HG02973 (cell line): ENCODE data around the gene TENM3.

Source experiments
- ATAC-seq: cut with Tn5 transposase; IDR thresholded peaks from one replicate; pipeline ENCODE4 v1.9.1; 2021; ENCODE audit warnings: moderate library complexity; ENCODE audit not compliant: unreplicated experiment

TENM3 gene

GRCh38 chr4:182280436-182281111 lies 37.4 kb downstream of the TENM3 start:
- no peak for ATAC-seq

DNA sequence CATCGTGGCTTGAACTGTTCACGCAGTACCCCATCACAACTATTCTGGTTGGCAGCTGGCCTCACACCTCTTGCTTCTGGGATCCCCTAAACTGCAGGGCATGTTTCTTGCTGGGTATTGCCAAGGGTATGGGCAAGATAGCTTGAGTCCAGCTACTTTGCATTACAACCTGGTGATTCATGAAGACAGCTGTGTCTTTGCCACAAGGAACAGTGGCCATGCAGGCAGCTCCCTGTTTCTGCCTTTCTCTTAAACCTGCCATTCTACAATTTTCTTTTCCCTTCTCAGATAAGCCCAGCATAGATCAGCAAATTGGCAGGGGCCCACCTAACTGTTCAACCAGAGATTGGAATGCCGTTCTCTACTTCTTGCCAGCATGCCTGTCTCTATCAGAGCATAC lies 42.8 kb downstream of the TENM3 start:
- no peak for ATAC-seq

GRCh38 chr4:182286931-182287330 lies 43.7 kb downstream of the TENM3 start:
- no peak for ATAC-seq

- no peak for ATAC-seq
Observed at GRCh38 chr4:182288534-182288933, 45.3 kb downstream of the TENM3 start.

- ATAC-seq: no peak
Observed at GRCh38 chr4:182289809-182290208, 46.6 kb downstream of the TENM3 start.

DNA sequence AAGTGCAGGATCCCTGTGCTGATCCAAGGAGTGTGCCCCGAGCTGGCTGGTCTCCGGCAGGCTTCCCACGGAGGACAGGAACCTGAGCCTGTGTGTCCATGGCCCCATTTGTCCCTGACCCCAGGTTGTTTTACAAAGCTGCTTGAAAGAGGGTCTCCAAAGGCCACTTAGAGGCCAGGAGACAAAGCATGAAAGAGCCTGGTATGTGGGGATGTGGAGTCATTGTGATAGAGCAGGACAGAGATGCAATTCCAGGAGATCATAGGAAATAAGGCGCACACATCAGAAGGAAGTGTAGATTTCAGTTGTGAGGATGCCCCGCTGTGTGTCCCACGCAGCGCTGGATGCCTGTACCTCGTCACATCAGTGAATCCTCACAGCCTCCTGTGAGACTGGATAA lies 48.0 kb downstream of the TENM3 start:
- ATAC-seq: no peak

DNA sequence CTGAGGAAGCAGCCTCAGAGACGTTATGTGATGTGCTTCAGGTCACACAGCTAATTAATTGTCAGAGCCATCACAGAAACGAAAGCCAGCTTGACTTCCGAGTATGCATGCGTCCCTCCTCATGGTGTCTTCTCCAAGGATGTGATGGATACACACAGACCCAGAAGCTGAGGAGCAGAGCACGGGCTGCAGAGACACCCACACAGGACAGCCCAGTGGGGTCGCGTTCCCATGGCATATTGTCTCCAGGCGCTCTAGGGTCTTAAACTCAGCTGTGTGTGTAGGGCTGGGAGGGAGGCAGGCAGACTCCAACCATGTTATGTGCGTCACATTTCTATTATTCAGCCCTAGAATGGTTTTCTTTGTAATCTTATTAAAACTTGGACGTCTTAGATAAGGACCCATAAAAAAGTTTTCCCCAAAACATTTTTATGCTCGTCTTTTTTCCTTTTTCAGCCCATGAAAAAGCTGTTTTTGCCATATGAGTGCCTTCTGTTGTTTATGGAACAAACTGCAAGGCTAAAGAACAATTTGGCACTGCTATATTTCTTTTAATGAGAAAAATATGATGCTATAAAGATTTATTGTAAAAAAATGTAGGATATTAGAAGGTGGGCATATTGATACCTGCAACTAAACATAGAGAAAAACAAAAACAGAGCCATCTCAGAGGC lies 48.5 kb downstream of the TENM3 start:
- ATAC-seq: no peak

DNA sequence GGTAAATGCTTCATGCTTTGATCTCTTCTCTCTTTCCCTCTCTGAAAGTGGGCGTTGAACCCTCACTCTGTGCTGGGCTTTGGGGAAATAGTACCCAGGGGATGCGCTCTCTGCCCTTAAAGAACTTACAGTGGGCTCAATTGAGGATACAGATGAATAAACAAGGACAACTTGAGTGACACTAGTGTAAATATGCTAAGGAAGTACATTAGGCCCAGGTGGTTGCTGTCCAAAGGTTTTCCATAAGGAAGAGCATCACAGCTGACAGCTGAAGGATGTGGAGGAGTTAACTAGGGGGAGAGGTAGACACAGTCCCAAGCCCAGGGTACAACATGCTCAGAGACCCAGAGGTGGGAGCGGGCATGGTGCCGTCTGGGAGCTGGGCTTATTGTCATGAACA lies 49.4 kb downstream of the TENM3 start:
- no peak for ATAC-seq

GRCh38 chr4:182293691-182294255 lies 50.6 kb downstream of the TENM3 start:
- ATAC-seq: no peak

GRCh38 chr4:182294451-182294850 lies 51.2 kb downstream of the TENM3 start:
- ATAC-seq: no peak

DNA sequence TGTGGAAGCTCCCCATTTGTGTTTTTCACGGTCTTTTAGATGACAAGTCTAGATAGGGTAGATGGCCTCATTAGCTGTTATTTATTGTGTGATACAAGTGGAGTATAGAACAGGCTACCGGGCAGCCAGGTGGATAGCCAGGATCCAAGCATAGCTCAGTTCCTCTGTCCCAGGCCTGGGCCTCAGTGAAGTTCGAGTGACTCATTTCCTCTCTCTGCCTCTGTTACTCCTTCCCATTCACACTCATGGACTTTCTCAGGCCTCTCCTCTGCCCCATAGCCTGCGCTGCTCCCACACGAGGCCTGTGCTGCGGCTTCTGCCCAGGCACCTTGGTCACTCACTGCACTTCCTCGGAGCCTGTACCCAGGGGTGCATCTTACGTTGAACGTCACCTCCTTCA lies 54.5 kb downstream of the TENM3 start:
- no peak for ATAC-seq

DNA sequence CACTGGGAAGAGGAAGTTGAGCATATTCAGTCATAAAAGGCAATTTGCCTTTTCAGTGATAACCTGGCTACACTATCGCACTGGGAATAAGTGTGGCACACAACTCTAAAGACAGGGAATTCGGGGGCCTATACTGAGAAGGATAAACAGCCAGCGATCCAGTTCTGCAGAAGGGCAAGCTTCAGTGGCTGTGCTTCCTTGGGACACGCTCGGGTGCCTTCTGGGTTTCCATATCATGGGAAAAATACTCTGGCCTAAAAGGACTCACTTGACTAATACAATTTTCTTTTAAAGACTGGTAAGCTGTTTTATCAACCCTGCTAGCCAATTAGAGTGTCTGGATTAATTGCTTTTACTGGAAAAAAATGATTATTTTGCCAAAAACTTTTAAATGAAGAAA lies 58.5 kb downstream of the TENM3 start:
- ATAC-seq: no peak

- ATAC-seq: no peak
Observed at GRCh38 chr4:182303847-182304246, 60.6 kb downstream of the TENM3 start.

DNA sequence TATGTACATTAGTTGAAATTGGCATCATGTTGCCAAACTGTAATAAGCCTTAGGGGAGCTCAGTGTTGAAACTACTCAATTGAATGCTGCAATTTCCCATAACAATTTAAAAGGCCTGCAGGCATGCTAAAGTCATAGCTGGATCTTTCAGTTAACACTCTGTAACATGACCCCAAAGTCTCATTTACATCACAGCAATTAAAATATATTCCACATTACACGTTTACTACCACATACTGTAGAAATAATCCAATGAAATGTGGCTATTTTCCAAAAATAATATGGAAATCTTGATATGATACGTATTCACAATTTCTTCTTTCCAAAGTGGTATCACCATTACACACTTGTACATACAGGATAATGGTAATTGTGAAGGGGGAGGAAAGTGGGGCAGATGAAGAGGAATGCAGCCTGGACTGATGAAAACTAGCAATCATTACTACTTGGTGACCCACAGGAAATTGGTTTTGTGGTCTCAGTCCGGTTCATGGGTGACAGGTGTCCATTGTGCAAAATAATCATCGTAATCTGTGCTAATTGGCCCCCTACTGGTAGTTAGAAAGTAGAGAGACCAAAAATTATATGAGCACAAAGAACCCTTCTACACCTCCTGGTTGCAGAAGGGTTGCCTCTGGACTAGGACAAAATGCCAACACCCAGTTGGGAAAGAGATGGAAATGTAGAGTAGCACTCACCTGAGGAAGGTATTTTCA lies 63.7 kb downstream of the TENM3 start:
- ATAC-seq: no peak

- ATAC-seq: no peak
Observed at GRCh38 chr4:182307746-182308145, 64.5 kb downstream of the TENM3 start.

GRCh38 chr4:182309877-182310276 lies 66.7 kb downstream of the TENM3 start:
- ATAC-seq: no peak

- no peak for ATAC-seq
Observed at GRCh38 chr4:182310316-182310715, 67.1 kb downstream of the TENM3 start.

DNA sequence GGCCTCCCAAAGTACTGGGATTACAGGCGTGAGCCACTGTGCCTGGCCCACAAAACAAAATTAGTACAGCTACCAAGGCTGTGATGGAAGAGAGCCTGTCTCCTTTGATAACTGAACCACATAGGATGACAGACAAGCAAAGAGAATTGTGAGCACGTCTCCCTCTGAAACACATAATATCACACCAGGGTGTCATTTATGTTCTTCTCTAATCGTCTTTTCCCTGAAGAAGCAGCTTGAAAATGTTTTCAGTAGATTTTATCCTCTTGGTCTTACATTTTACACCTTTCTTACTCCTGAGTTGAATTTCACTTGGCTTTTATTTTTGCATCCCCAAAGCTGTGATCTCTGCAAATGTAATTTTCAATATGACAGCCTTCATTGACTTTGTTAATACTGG lies 67.8 kb downstream of the TENM3 start:
- no peak for ATAC-seq

- ATAC-seq: no peak
Observed at GRCh38 chr4:182314537-182314936, 71.3 kb downstream of the TENM3 start.

- no peak for ATAC-seq
Observed at GRCh38 chr4:182318256-182318655, 75.1 kb downstream of the TENM3 start.

DNA sequence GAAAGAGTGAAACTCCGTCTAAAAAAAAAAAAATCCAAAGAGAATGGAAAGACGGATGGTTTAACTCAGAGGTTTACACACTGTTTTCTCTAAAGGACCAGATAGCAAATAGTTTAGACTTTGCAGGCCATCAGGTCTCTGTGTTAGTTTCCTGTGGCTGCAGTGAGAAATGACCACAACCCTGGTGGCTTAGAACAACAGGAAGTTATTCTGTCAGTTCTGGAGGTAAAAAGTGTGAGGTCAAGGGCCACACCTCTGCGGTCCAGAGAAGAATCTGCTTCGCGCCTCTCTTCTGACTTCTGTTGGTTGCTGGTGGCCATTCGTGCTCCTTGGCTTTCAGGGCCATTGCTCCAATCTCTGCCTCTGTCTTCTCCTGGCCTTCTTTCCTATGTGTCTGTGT lies 76.9 kb downstream of the TENM3 start:
- ATAC-seq: no peak

DNA sequence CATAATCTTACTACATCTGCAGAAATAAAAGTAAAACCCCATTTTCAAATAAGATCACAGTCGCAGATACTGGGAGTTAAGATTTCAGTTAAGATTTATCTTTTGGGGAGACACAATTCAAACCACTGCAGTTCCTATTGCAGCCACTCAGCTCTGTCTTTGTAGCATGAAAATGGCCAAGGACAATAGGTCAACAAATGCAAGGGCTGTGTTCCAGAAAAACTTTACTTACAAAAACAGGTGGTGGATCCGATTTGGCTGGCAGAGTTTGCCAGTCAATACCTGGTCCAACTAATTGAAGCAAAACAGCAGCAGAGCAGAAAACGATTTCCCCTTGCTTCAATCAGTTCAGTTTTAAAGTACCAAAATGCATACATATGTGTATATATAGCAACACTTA lies 77.4 kb downstream of the TENM3 start:
- ATAC-seq: no peak
